ENCODE data around the gene SP140.
"Not testable (repeated sequence)": the region's sequence is repeated elsewhere in the genome, so short reads cannot be mapped to it uniquely, and the experiment has no call there.

The SP140 gene

GRCh38 chr2:230225486-230225885, at the start of gene SP140:
TSS of gene SP140 (plus strand) at chr2:230225736. CDS start at chr2:230225845, 109 bp downstream.
- DNase-seq, result peak; percentile 94

DNA sequence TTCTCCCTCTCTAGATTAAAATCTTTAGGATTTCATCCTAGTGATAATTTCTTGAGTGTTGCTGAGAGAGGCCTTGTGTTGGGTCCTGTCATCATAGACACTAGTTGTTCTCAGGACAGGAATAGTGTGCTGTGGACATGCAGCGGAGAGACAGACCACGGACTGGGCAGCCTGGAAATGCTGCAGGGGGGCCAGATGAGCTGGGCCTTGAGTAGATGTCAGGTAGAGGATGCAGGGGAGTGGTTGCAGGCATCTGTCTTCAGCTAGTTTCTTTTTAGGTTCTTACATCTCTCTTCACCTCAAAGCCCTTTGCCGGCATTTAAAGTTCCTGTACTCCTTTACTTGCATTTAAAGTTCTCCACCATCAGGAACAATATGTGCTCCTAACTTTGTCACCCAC, 48.5 kb upstream of the SP140 start:
- no peak for DNase-seq

DNA sequence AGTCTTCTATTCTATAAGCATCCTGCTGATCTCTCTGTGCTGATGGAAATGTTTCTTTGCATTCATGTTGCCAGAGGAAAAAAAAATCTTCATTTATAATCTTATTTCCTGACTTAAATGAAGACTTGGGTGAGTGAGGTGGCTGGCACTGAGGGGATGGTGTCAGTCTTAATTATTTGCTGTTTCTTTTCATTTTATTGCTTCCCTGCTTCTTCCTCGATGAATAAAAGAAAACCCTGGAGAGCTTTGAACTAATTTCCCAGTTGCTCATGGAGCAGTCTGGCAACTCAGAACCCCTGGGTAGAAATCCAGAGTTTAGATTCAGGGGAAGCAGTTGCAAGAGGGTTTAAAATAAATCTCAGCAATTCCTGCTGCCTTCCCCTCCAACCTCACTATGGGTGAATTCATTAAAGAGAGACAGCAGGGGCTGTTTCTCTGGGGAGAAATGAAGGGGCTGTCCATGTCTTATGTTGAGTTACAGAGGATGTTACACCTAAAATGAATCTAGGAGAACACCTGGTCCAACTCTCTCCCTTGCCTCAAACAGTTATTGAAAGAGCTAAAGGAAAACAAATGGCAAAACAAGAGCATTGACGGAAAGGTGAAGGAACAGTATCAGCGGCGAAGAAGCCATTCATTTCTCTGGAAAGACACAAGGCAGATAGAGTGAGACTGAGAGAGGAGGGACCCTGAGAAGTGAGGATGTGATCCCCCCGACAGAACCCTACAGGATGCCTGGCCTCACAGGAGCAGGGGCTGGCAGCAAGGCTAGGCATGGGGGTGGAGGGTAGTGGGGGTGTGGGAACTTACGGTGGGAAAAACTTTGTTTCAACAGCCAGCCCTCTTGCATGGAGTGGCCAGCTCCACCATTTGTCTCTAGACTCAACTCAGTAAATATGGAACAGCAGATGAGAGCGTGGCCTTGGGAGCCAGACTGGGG, 46.7 kb upstream of the SP140 start:
- no peak for DNase-seq

DNA sequence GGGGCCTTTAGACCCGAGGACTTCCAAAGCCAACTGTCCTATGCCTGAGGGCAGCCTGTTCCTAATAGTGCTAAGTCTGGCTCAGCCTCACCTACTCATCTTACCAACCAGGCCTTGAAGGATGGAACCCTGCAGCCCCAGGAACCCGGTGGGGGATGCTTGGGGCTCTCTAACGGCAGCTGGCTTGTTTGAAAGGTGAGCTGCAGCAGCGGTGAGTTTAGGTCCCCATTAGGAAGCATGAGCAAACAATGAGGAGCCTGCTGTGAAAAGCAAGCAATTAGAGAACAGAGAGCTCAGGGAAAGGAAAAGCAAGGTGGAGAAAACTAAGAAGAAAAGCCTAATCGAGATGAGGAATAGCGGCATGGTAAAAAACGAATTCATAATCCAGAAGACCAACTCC, 45.6 kb upstream of the SP140 start:
- no peak for DNase-seq

DNA sequence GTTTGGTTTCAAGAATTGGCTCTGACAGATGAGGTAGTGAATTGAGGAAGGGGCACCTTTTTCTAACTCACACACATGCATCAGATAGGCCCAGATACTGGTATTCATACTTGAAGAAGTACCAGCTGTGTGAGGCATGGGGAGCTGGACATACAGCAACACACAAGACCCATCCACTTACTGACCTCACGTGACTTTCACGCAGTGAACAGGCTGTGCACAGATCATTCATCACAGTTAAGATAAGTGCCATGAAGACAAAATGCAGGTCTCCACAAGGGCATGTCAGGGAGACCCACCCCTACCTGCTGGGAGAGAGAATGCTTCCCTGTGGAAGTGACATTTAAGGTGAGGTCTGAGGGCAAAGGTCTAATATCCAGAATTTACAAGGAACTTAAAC, 44.3 kb upstream of the SP140 start:
- no peak for DNase-seq

- no peak for DNase-seq
Observed at GRCh38 chr2:230184727-230185578, 40.6 kb upstream of the SP140 start.

- peak; percentile 73 for DNase-seq
Observed at GRCh38 chr2:230202430-230203109, 23.0 kb upstream of the SP140 start.

DNA sequence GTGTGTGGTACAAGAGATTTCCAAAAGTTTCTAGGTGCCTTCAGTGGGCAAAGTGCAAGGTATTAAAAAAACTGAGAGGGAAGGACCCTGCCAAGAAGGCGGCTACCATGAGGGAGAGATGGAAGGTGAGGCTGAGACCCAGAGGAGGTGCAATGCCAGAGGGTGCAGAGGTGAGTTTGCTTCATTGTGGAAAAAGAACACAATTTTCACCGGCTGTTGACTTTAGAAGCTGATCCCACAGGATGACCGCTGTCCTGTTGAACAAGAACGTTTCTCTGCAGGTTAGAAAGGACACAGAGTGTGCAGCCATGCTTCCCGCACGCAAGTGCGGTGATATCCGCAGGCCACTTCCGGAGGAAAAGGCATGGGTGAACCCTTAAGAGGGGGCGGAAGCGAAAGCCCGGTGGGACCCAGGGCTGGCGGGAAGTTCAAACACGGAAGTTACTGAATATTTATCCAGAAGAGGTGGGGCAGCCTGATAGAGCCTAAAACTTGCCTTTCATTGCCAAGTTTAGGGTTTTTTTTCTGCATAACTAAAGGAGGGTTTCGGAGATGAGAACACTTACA, 22.3 kb upstream of the SP140 start:
- peak; percentile 23 for DNase-seq

- no peak for DNase-seq
Observed at GRCh38 chr2:230205034-230205433, 20.5 kb upstream of the SP140 start.

GRCh38 chr2:230205721-230206120, 19.8 kb upstream of the SP140 start:
- DNase-seq, result peak; percentile 72

- DNase-seq, result no peak
Observed at GRCh38 chr2:230208576-230208975, 17.0 kb upstream of the SP140 start.

- no peak for DNase-seq
Observed at GRCh38 chr2:230209422-230210051, 16.0 kb upstream of the SP140 start.

DNA sequence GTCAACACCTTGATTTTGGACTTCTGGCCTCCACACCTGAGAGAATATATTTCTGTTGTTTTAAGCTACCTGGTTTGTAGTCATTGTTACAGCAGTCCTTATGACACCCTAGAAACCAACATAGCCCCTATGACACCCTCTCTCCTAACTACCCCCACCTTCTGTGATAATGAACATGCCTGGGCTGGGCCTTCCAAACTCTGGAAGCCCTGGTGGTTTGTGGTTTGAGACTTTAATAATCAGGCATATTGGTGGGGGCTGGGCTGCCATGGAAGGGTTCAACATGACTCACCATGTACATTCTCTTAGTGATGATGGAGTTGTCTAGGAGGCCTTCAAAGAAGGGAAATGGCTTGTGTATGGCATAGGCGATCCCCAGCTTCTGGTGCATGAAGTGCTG, 9.0 kb upstream of the SP140 start:
- DNase-seq, result peak; percentile 52

GRCh38 chr2:230217424-230217823, 8.1 kb upstream of the SP140 start:
- DNase-seq, result no peak

DNA sequence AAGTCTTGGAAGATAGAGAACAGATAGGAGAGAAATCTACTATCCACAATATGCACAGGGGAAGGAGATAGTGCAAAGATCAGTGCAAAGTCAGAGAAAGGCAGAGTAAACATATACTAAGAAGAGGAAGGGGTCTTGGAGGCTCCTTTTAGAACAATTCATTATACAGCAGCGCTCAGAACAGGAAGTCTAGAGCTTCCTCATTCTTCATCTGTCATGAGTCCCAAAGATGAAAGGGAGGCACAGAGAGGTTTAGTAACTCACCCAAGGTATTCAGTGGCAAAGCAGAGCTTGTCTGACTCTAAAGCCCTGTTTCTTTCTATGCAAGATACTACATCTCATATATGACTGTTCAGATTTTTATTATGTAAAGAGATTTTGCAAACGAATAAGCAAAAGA, 7.1 kb upstream of the SP140 start:
- DNase-seq, result no peak

GRCh38 chr2:230219419-230220331, 5.9 kb upstream of the SP140 start, which contains the start of gene SP110:
TSS of gene SP110 (minus strand) at chr2:230219984. CDS start at chr2:230216927, 3,057 bp downstream.
- peak; percentile 90 for DNase-seq

- no peak for DNase-seq
Observed at GRCh38 chr2:230220347-230220969, 5.1 kb upstream of the SP140 start.

DNA sequence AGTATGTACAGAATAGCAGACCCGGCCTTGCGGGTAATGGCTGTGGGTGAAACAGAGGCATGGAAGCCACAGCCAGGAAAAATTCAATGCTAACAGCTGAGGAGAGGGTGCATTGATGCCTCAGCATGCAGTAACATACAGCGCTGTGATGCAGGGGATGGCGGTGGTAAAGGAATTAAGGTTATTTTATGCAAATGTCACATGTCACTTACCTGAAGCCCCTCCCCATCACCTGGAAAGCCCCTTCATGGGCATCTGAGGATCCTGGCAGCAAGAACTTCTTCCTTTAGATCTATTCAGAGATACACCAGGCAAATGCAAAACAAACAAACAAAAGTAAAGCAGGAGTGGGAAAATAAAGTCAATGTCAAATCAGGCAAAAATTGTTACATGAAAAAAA, 4.0 kb upstream of the SP140 start:
- no peak for DNase-seq

DNA sequence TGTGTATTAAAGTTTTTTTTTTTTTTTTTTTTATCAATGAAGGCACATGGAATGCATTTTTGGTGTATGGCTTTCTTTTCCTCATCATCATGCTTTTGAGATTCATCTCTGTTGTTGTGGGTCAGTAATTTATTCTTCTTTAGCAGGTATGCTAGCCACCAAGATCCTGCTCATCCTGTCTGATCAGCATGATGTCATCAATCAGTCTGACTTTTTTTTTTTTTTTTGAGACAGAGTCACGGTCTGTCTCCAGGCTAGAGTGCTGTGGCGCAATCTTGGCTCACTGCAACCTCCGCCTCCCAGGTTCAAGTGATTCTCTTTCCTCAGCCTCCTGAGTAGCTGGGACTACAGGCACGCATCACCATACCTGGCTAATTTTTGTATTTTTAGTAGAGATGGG, 2.7 kb upstream of the SP140 start:
- DNase-seq, result not testable (repeated sequence)

DNA sequence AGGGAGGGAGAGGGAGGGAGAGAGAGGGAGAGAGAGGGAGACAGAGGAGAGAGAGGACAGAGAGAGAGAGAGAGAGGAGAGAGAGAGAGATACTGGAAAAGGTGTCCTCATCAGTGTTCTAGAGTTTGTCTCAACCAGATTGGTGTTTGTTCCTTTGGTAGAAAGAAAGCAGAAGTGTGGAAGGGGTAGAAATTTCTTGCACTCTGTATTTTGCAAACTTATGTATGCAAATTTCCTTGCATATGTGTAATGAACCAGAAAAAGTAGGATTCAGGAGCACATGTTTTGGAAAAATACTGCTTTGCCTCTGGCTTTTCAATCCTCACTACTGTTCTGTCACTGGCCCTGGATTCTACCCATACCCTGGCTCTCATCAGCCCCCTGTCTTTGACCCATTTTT, 1.1 kb upstream of the SP140 start:
- DNase-seq, result no peak
